Measurements from ENCODE around the gene MMP27. TPM values are rescaled to one million over a fixed set of nuclear protein-coding genes. Genes with fewer than 3 reads are reported as not detected.

Gene MMP27
- polyA plus RNA-seq, 1 donor from 2014 or later: not detected

GRCh38 chr11:102717280-102717679 is 11.7 kb upstream of the MMP27 start:
- TF ChIP-seq RAD21 (conservative IDR thresholded peaks at IDR 0.05) (no peak), POLR2AphosphoS5 (IDR thresholded peaks at IDR 0.05) (no peak), EP300 (conservative IDR thresholded peaks at IDR 0.05; ENCODE audit: poor library complexity, severe bottlenecking) (no peak), REST (IDR thresholded peaks at IDR 0.05; ENCODE audit: borderline replicate concordance) (no peak)
- Histone ChIP-seq H3K36me3 (ENCODE audit: insufficient read depth, low read length) (no peaks in the 10 kb centered on the region), H3K4me3 (ENCODE audit: low read length) (no peak overlapping the region), H3K79me2 (replicated peaks; ENCODE audit: insufficient read depth, low read length) (no peaks in the 10 kb centered on the region), H3K9me3 (ENCODE audit: low read length) (no peaks in the 10 kb centered on the region), H3K9ac (ENCODE audit: low read length) (no peak overlapping the region), H3F3A (ENCODE audit: insufficient read depth, low read length, poor library complexity, severe bottlenecking) (no peaks in the 10 kb centered on the region), H3K9me2 (ENCODE audit: insufficient read depth, low read length) (no peaks in the 10 kb centered on the region), H2AFZ (ENCODE audit: low read depth, low read length) (no peak overlapping the region), H3K4me2 (ENCODE audit: low read length) (no peak overlapping the region), H3K27ac (ENCODE audit: low read length) (no peak overlapping the region), H4K20me1 (ENCODE audit: insufficient read depth) (no peaks in the 10 kb centered on the region), H3K27me3 (ENCODE audit: insufficient read depth, low read depth, low read length) (no peaks in the 10 kb centered on the region)

DNA sequence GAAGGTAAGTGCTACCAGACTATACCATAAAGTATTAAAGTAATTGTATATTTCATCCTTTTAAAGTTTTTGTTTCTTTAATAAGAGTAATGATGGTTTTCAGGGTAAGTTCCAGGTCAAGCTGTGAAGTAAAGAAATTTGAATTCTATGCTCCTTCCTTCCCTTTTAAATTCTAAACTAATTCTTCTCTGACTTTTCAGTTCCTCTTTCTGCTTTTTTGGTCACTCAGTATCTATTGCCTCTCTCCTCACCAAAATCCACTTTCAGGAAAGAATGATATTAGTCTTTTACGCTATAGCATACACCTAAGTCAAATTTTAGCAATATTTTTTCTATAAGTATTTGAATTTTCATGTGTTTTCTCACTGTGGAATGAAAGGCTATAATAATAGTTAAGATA is 11.0 kb upstream of the MMP27 start:
- no peaks in the 10 kb centered on the region for H3K79me2 ChIP-seq (replicated peaks; ENCODE audit: insufficient read depth, low read length)
- no peaks in the 10 kb centered on the region for H4K20me1 ChIP-seq (ENCODE audit: insufficient read depth)
- no peaks in the 10 kb centered on the region for H3K36me3 ChIP-seq (ENCODE audit: insufficient read depth, low read length)
- no peaks in the 10 kb centered on the region for H3K27me3 ChIP-seq (ENCODE audit: insufficient read depth, low read depth, low read length)
- TF ChIP-seq POLR2AphosphoS5 (IDR thresholded peaks at IDR 0.05) (no peak), MXI1 (conservative IDR thresholded peaks at IDR 0.05; ENCODE audit: poor library complexity, severe bottlenecking) (no peak), REST (IDR thresholded peaks at IDR 0.05; ENCODE audit: borderline replicate concordance) (no peak), RAD21 (conservative IDR thresholded peaks at IDR 0.05) (no peak), TAF1 (IDR thresholded peaks at IDR 0.05; ENCODE audit: low read depth) (no peak), EP300 (conservative IDR thresholded peaks at IDR 0.05; ENCODE audit: poor library complexity, severe bottlenecking) (no peak), SMC3 (conservative IDR thresholded peaks at IDR 0.05; ENCODE audit: poor library complexity) (no peak), EZH2 (IDR thresholded peaks at IDR 0.05; ENCODE audit: borderline replicate concordance, insufficient read depth, low read length, poor library complexity, severe bottlenecking) (no peak), CTCF (IDR thresholded peaks at IDR 0.05; ENCODE audit: poor library complexity, severe bottlenecking) (no peak)
- H3K4me3 ChIP-seq (ENCODE audit: low read length): no peak overlapping the region
- no peaks in the 10 kb centered on the region for H3F3A ChIP-seq (ENCODE audit: insufficient read depth, low read length, poor library complexity, severe bottlenecking)
- H2AFZ ChIP-seq (ENCODE audit: low read depth, low read length): no peak overlapping the region
- no peak overlapping the region for H3K9ac ChIP-seq (ENCODE audit: low read length)
- no peak overlapping the region for H3K27ac ChIP-seq (ENCODE audit: low read length)
- H3K9me2 ChIP-seq (ENCODE audit: insufficient read depth, low read length): no peaks in the 10 kb centered on the region
- H3K4me2 ChIP-seq (ENCODE audit: low read length): no peak overlapping the region
- no peaks in the 10 kb centered on the region for H3K9me3 ChIP-seq (ENCODE audit: low read length)
